C4-2B (cell line): Measurements from ENCODE around the gene CFAP45.

Experiments
- CTCF ChIP-seq: fragments of 450-650 bp; conservative IDR thresholded peaks from 2 replicates; pipeline ENCODE4 v1.5.1; 2017; ENCODE audit warnings: mild to moderate bottlenecking
- ZFX ChIP-seq: fragments of 450-650 bp; IDR thresholded peaks from 2 replicates; pipeline ENCODE4 v1.6.1; 2017

- TF ChIP-seq CTCF, result no peak
- TF ChIP-seq ZFX, result no peak
Observed at GRCh38 chr1:159881622-159882526, 18.1 kb downstream of the CFAP45 start.
